ENCODE measurements around the gene PNMA1. TPM values are rescaled to one million over a fixed set of nuclear protein-coding genes. Genes with fewer than 3 reads are reported as not detected.

PNMA1 gene
- polyA plus RNA-seq, 1 donor from 2014 or later: 205 TPM

- TF ChIP-seq EZH2 (IDR thresholded peaks at IDR 0.05; ENCODE audit: borderline replicate concordance, insufficient read depth, low read length, poor library complexity, severe bottlenecking) (no peak), REST (IDR thresholded peaks at IDR 0.05; ENCODE audit: borderline replicate concordance) (no peak), SMC3 (conservative IDR thresholded peaks at IDR 0.05; ENCODE audit: poor library complexity) (no peak), RAD21 (conservative IDR thresholded peaks at IDR 0.05) (no peak), CTCF (IDR thresholded peaks at IDR 0.05; ENCODE audit: poor library complexity, severe bottlenecking) (no peak), TAF1 (IDR thresholded peaks at IDR 0.05; ENCODE audit: low read depth) (no peak), MXI1 (conservative IDR thresholded peaks at IDR 0.05; ENCODE audit: poor library complexity, severe bottlenecking) (no peak), POLR2AphosphoS5 (IDR thresholded peaks at IDR 0.05) (no peak), EP300 (conservative IDR thresholded peaks at IDR 0.05; ENCODE audit: poor library complexity, severe bottlenecking) (no peak)
- Histone ChIP-seq H3K36me3 (ENCODE audit: insufficient read depth, low read length) (no peaks in the 10 kb centered on the region), H3K4me2 (ENCODE audit: low read length) (no peak overlapping the region), H3K27ac (ENCODE audit: low read length) (no peak overlapping the region), H2AFZ (ENCODE audit: low read depth, low read length) (no peak overlapping the region), H3F3A (ENCODE audit: insufficient read depth, low read length, poor library complexity, severe bottlenecking) (no peaks in the 10 kb centered on the region), H3K9ac (ENCODE audit: low read length) (no peak overlapping the region), H3K79me2 (replicated peaks; ENCODE audit: insufficient read depth, low read length) (no peaks in the 10 kb centered on the region), H3K9me3 (ENCODE audit: low read length) (no peaks in the 10 kb centered on the region), H3K9me2 (ENCODE audit: insufficient read depth, low read length) (no peaks in the 10 kb centered on the region), H3K4me3 (ENCODE audit: low read length) (no peak overlapping the region), H3K27me3 (ENCODE audit: insufficient read depth, low read depth, low read length) (no peaks in the 10 kb centered on the region), H4K20me1 (ENCODE audit: insufficient read depth) (no peaks in the 10 kb centered on the region)
These were observed 18.2 kb downstream of the PNMA1 start for GRCh38 chr14:73695997-73696396.

GRCh38 chr14:73695082-73695481 lies 19.1 kb downstream of the PNMA1 start:
- H4K20me1 ChIP-seq (ENCODE audit: insufficient read depth): no peaks in the 10 kb centered on the region
- H3F3A ChIP-seq (ENCODE audit: insufficient read depth, low read length, poor library complexity, severe bottlenecking): no peaks in the 10 kb centered on the region
- H3K9me2 ChIP-seq (ENCODE audit: insufficient read depth, low read length): no peaks in the 10 kb centered on the region
- H3K9ac ChIP-seq (ENCODE audit: low read length): no peak overlapping the region
- H3K4me2 ChIP-seq (ENCODE audit: low read length): no peak overlapping the region
- H3K27ac ChIP-seq (ENCODE audit: low read length): no peak overlapping the region
- no peaks in the 10 kb centered on the region for H3K79me2 ChIP-seq (replicated peaks; ENCODE audit: insufficient read depth, low read length)
- no peak for TF ChIP-seq REST (IDR thresholded peaks at IDR 0.05; ENCODE audit: borderline replicate concordance)
- no peak for TF ChIP-seq RAD21 (conservative IDR thresholded peaks at IDR 0.05)
- TF ChIP-seq EP300 (conservative IDR thresholded peaks at IDR 0.05; ENCODE audit: poor library complexity, severe bottlenecking): no peak
- TF ChIP-seq EZH2 (IDR thresholded peaks at IDR 0.05; ENCODE audit: borderline replicate concordance, insufficient read depth, low read length, poor library complexity, severe bottlenecking): no peak
- TF ChIP-seq POLR2AphosphoS5 (IDR thresholded peaks at IDR 0.05): no peak
- TF ChIP-seq CTCF (IDR thresholded peaks at IDR 0.05; ENCODE audit: poor library complexity, severe bottlenecking): no peak
- no peak for TF ChIP-seq SMC3 (conservative IDR thresholded peaks at IDR 0.05; ENCODE audit: poor library complexity)
- TF ChIP-seq MXI1 (conservative IDR thresholded peaks at IDR 0.05; ENCODE audit: poor library complexity, severe bottlenecking): no peak
- TF ChIP-seq TAF1 (IDR thresholded peaks at IDR 0.05; ENCODE audit: low read depth): no peak
- H3K36me3 ChIP-seq (ENCODE audit: insufficient read depth, low read length): no peaks in the 10 kb centered on the region
- H3K9me3 ChIP-seq (ENCODE audit: low read length): no peaks in the 10 kb centered on the region
- no peaks in the 10 kb centered on the region for H3K27me3 ChIP-seq (ENCODE audit: insufficient read depth, low read depth, low read length)
- H3K4me3 ChIP-seq (ENCODE audit: low read length): no peak overlapping the region
- H2AFZ ChIP-seq (ENCODE audit: low read depth, low read length): no peak overlapping the region
